Inflammatory macrophage treated with lipopolysaccharide for 4 hours (primary cell): ENCODE measurements around the gene TXNDC5.
"Not testable (repeated sequence)": the region's sequence is repeated elsewhere in the genome, so short reads cannot be mapped to it uniquely, and the experiment has no call there.

Source experiments
- DNase-seq: peaks from one replicate; pipeline ENCODE4 v3.0.0-alpha.2; 2020

Gene TXNDC5

GRCh38 chr6:7894262-7895124, 16.1 kb downstream of the TXNDC5 start:
- no peak for DNase-seq

GRCh38 chr6:7893342-7893741, 17.2 kb downstream of the TXNDC5 start:
- DNase-seq, result no peak

- not testable (repeated sequence) for DNase-seq
These were observed 18.2 kb downstream of the TXNDC5 start for GRCh38 chr6:7892367-7892766.

- no peak for DNase-seq
These were observed 19.3 kb downstream of the TXNDC5 start for GRCh38 chr6:7891078-7891872.

GRCh38 chr6:7888587-7889357, 21.8 kb downstream of the TXNDC5 start:
- no peak for DNase-seq

- DNase-seq, result no peak
These were observed 23.2 kb downstream of the TXNDC5 start for GRCh38 chr6:7887278-7887991.

GRCh38 chr6:7886132-7886531, 24.5 kb downstream of the TXNDC5 start:
- no peak for DNase-seq

GRCh38 chr6:7883381-7883780, 27.2 kb downstream of the TXNDC5 start:
- no peak for DNase-seq

GRCh38 chr6:7882505-7883257, 27.9 kb downstream of the TXNDC5 start:
- DNase-seq, result no peak

GRCh38 chr6:7881765-7882500, 28.7 kb downstream of the TXNDC5 start:
- DNase-seq, result no peak

GRCh38 chr6:7880718-7881107, 29.9 kb downstream of the TXNDC5 start:
- DNase-seq, result no peak

GRCh38 chr6:7879980-7880717, 30.4 kb downstream of the TXNDC5 start:
- DNase-seq, result no peak

- no peak for DNase-seq
These were observed 31.0 kb downstream of the TXNDC5 start for GRCh38 chr6:7879579-7879978.

- DNase-seq, result no peak
These were observed 31.5 kb downstream of the TXNDC5 start for GRCh38 chr6:7879043-7879442.

- DNase-seq, result no peak
These were observed 32.1 kb downstream of the TXNDC5 start for GRCh38 chr6:7878401-7878964.

- DNase-seq, result no peak
These were observed 41.7 kb downstream of the TXNDC5 start for GRCh38 chr6:7868926-7869325.

GRCh38 chr6:7866526-7866925, 44.1 kb downstream of the TXNDC5 start:
- no peak for DNase-seq

GRCh38 chr6:7865781-7866180, 44.8 kb downstream of the TXNDC5 start:
- DNase-seq, result no peak

- DNase-seq, result no peak
These were observed 51.0 kb downstream of the TXNDC5 start for GRCh38 chr6:7859591-7859990.

- no peak for DNase-seq
These were observed 58.8 kb downstream of the TXNDC5 start for GRCh38 chr6:7851780-7852179.
